HG03571 (cell line): ENCODE measurements around the gene FMO5.
"Not testable (repeated sequence)": the region's sequence is repeated elsewhere in the genome, so short reads cannot be mapped to it uniquely, and the experiment has no call there.

Source experiments
- ATAC-seq: cut with Tn5 transposase; IDR thresholded peaks from one replicate; pipeline ENCODE4 v1.9.1; 2021; ENCODE audit not compliant: unreplicated experiment

FMO5 gene

GRCh38 chr1:147240131-147240721 lies 15.1 kb upstream of the FMO5 start:
- not testable (repeated sequence) for ATAC-seq

DNA sequence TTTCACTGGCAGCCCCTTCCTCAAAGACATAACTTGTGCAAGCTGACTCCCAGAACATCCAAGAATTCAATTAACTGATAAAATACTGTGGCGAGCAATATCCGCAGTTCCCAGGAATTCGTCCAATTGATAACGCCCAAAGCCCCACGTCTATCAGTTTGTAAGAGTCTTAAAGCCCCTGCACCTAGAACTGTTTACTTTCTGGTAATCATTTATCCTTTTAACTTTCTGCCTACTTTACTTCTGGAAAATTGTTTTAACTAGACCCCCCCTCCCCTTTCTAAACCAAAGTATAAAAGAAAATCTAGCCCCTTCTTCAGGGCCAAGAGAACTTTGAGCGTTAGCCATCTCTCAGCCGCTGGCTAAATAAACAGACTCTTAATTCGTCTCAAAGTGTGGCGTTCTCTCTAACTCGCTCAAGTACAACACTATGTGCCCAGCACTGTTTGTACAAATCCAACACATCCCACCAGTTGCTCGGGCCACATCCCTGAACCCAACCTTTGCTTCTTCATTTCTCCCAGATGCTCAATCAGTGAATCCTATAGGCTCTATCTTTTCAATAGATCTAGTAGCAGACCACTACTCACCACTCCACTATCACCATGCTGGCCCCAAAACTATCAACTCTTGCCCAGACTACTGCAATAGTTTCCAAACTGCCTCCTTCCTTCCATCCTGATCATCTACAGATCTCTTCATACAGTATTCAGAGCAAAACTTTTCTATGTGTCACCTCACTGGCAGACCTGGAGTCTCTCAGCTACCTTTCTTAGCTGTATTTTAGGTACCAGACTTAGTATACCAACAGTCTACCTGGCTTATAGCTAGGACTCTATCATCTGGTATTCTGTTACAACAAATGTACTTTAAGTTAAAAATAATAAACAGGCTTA lies 14.0 kb upstream of the FMO5 start:
- no peak for ATAC-seq

GRCh38 chr1:147238053-147238902 lies 13.1 kb upstream of the FMO5 start:
- ATAC-seq = no peak

DNA sequence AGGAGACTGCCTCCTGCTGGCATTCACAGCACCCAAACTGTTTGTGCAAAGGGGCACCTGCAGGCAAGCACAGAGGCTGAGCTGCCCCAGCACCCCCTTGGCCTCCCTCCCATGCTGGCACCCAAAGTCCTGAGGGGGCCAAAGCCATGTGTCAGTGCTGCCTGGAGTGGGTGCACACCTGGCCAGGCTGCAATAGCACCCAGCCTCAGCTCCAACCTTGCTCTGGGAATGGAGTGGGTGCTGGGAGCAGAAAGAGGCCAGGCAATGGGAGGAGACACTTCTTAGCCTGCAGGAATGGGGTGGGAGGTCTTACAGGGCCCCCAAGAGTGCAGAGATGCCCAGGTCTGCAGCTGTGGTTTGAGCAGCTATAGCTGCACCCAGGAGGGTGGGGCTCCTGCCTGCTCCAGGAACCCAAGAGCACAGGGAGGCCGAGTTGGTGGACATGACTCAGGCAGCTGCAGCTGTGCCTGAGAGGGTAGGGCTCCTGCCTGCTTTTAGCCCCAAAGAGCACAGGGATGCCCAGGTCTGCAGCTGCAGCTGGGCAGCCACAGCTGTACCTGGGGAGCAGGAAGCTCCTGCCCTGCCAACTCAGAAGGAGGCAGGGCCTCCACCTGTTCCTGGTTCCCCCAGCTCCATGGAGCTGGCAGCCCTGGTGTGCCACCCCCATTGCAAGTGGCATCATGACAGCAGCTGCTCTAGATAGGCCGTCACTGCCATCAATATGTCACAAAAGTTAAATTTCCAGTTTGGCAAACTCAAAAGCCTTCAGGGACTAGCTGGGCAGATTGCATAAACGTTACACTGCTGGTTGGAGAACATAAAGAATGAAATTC lies 12.0 kb upstream of the FMO5 start:
- ATAC-seq = no peak

- ATAC-seq = no peak
Measured at GRCh38 chr1:147236448-147236847, 11.3 kb upstream of the FMO5 start.

DNA sequence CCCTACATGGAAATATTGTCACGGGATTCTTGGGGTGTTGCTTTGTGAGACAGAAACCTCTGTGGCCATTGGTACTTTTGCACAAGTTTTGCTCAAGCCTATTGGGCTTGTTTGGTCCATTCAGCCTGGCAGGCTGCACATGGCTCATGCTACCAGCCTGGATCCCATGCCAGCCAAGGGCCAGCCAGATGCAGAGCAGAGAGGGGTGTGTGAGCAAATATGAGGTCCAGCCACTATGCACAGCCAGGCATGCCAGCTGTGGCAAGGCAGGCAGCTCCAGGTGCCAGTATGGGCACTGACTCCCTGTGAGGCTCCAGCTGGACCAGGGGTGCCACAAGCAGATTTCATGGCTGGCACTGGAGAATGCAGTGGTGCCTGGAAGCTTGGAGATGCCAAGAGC lies 10.7 kb upstream of the FMO5 start:
- ATAC-seq = no peak

- ATAC-seq = not testable (repeated sequence)
Measured at GRCh38 chr1:147233903-147234302, 8.8 kb upstream of the FMO5 start.

- not testable (repeated sequence) for ATAC-seq
Measured at GRCh38 chr1:147231032-147231431, 5.9 kb upstream of the FMO5 start.

DNA sequence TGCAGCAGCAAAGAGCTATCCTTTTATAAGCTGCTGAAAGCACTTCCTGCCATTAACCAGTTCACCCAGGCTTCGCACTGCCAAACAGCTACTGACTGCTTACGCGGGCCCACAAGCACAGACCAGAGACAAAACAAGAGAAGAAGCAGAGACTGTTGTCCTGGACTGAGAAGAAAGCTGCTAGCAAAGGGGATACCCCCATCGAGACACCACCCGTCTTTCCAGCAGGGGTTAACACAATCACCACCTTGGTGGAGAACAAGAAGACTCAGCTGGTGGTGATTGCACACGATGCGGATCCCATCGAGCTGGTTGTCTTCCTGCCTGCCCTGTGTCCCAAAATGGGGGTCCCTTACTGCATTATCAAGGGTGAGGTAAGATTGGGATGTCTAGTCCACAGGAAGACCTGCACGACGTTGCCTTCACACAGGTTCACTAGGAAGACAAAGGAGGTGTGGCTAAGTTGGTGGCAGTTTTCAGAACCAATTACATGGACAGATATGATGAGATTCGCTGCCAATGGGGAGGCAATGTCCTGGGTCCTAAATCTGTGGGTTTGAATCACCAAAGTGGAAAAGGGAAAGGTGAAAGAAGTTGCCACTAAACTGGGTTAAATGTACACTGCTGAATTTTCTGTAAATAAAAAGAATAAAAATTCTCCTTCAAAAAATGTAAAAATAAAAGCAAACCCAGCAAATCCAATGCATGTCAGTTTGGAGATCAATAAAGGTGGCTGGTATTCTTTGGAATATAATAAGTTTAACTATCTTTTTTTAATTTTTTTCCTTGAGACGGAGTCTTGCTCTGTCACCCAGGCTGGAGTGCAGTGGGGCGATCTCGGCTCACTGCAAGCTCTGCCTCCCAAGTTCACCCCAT lies 1.2 kb downstream of the FMO5 start:
- ATAC-seq = no peak

DNA sequence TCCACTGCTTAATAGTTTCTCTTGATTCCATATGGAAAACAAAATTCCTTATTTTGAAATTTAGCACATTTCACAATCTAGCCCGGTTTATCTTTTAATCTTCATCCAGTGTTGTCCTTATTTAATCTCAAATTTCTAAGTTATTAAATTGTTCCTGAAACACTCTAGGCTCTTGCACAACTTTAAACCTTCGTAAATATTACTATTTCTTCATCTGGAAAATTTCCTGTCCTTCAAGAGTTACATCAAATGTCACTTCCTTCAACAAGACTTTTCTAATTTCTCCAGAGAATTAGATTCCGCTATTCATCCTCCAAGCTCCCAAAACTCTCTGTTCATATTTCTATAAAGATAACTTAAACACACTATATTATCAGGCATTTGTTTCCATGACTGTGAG lies 6.5 kb downstream of the FMO5 start:
- ATAC-seq = no peak

DNA sequence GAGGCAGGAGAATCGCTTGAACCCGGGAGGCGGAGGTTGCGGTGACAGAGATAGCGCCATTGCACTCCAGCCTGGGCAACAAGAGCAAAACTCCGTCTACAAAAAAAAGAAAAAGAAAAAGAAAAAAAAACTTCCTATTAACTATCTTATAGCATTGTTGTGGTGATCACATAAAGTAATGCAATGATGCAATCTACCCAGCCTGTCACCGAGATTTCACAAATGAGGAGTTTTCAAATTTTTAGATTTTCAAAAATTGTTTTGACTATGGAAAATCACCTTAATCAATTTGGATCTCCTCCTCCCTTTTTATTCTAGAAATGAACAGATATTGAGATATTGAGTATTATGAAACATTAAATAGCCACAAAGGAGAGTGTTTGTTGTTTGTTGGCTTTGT lies 8.0 kb downstream of the FMO5 start:
- no peak for ATAC-seq

DNA sequence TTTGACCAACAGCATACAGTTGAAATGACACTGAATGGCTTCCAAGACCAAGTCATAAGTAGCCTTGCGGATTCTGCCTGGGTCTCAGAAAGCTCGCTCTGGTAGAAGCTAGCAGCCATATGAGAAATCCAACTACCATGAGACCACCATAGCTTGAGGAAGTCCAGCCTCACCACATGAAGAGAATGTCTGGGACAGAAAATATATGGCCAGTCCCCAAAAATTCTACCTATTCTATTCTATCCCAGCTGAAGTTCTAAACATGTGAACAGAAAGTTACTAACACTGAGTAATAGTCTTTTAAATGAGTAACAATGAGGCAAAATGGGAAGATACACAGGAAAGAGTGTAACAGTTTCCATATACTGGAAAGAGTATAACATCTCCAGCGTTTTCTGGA lies 9.0 kb downstream of the FMO5 start:
- ATAC-seq = no peak

- ATAC-seq = no peak
Measured at GRCh38 chr1:147215540-147215916, 9.6 kb downstream of the FMO5 start.

DNA sequence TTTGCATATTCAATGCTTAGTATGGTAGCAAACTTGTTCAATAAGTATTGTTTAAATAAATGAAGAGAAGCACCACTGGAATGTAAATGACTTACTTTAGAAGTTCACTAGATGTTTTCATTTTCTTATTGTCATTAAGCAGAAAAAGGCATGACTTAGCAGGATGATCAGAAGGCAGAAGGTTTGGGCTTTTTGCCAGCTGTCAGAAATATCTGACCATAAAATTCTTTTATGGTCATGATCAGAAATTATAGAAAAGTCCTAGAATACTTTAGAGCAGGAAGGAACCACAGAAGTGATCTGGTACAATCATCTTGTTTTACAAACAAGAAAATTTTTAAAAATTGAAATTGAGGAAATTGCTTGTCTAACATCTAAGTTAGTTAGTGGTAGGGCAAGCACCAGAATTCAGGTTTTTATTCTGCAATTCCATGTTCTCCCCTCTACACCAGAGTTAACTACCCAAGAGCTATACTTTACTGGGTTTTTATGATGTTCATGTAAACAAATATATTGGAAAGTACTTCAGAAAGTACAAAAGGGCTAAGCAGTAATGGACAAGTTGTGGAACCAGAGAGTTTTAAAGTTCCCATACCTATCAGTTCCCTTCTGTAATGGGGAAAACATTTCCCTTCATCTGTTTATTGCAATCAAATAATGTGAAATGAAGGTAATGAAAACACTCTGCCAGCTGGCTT lies 10.1 kb downstream of the FMO5 start:
- ATAC-seq = no peak

- no peak for ATAC-seq
Measured at GRCh38 chr1:147214325-147214724, 10.8 kb downstream of the FMO5 start.

- ATAC-seq = no peak
Measured at GRCh38 chr1:147213271-147213670, 11.9 kb downstream of the FMO5 start.

DNA sequence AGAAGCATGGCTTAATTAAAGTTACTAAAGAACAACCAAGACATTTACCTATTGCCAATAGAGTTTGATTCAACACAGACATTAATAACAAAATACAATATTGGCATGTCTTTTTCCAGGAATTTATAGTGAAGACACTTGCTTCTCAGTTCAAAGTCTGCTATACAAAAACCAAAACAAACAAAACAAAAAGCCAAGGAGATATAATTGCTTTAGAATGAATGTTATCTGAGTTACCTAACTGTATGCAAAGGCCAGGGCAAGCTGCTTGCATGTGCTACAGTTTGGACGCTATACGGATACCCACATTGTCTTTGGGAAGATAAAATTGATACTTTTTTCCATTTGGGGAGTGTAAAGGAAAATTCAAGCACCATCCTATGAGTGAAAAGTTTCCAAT lies 13.6 kb downstream of the FMO5 start:
- no peak for ATAC-seq

DNA sequence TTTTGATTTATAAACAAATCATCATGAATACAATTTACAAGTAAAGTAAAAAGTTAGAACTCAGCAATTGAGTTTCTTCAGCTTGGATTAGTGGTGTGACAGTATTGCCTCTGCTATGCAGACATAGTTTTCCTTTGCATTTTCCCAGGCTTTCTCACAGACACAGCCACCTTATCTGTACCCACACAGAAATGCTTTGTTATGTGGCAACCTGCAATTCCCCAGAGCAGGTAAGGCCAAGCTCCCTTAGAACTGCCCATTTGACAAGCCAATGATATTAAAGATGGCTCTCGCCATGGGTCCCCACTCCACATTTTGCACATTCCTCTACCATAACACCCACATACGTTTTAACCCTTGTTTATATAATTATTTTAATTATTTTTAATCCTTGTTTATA lies 14.2 kb downstream of the FMO5 start:
- no peak for ATAC-seq
